Dedifferentiated amniotic fluid mesenchymal stem cell (primary cell): ENCODE measurements around the gene GOLGA6D.
"Not testable (repeated sequence)": the region's sequence is repeated elsewhere in the genome, so short reads cannot be mapped to it uniquely, and the experiment has no call there.

Experiments used
- DNase-seq: peaks from one replicate; pipeline ENCODE4 v3.0.0-alpha.2; 2016; ENCODE audit errors: extremely low spot score

The GOLGA6D gene

GRCh38 chr15:75333654-75334419 lies 51.2 kb downstream of the GOLGA6D start:
- not testable (repeated sequence) for DNase-seq

DNA sequence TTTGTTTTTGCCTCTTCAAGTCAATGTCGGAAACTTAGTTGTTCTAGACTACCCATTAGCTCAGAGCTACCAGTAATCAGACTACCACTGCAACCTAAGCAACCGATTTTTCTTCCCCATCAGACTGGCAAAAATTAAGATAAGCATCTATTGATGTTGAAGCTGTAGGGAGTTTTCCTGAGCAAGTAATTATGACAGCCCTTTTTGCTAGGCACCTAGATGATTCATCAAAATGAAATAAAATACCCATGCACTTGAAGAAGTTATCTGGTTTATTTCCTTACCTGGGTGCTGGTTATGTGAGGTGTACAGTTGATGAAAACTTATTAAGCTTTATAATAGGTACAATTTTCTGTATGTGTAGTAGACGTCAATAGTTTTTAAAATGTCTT lies 52.7 kb downstream of the GOLGA6D start:
- DNase-seq, result no peak

DNA sequence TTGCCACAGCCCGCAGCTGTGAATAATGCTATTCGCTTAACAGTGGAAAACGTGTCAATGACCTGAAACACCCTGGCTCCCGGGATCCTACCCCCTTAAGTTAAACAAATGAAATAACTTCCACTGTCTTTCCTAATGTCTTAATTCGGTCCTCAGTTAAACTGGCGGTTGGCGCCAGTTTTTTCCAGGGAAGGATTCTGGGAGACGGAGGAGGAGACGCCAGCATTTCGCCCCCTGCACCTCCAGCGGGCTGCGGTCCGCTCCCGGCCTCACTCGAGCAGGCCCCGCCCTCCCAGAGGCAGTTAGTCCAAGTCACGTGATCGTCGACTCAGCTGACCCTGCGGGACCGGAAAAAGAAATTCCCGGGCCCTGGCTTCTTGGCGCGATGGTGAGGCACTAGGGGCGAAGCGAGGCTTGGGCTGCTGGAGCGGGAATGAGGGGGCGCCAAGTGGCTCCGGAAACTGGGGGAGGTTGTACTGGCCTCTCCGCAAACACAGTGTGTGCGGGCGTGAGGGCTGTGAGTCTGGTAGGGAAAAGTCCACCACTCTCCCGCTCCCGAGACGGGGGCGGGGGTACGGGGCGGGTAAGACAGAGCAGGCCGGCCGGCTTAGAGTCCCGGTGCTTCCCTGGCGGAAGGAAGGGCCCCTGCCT lies 53.2 kb downstream of the GOLGA6D start, which contains the start of gene COMMD4:
Gene COMMD4, plus strand, starts transcription at position 359 of the 651 bp plus-strand sequence. Its CDS starts 27 bp downstream, at position 386.
- DNase-seq, result peak; percentile 93

DNA sequence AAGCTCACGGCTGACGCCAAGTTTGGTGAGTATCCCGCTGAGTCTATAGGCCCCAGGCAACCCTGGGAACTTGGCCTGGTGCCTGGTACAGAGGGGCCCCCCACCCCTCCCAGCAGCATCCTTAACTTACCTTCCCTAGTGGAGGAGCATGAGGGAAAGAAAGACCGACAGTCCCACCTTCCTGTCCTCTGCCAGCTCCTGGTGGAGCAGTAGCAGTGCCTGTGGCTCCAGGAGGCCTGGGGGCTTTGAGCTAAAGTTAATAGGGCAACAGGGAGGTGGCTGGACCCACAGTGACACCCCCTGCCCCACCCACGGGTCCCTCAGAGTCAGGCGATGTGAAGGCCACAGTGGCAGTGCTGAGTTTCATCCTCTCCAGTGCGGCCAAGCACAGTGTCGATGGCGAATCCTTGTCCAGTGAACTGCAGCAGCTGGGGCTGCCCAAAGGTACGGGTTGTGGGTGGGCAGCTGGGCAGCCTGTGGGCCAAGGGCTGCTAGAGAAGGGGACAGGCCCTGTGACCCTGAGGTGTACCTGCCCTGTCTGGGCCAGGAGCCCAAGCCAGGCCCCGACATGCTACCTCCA lies 56.1 kb downstream of the GOLGA6D start:
- DNase-seq, result no peak

GRCh38 chr15:75339531-75340240 lies 57.1 kb downstream of the GOLGA6D start:
- no peak for DNase-seq

DNA sequence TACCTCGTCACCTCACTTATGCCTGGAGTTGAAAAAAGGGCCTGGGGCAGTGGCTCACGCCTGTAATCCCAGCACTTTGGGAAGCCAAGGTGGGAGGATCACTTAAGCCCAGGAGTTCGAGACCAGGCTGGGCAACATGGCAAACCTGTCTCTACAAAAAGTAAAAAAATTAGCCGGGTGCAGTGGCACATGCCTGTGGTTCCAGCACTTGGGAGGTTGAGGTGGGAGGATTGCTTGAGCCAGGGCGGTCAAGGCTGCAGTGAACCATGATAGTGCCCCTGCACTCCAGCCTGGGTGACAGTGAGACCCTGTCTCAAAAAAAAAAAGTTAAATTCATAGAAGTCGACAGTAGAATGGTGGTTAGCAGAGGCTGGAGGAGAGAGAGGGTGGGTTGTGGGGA lies 59.6 kb downstream of the GOLGA6D start:
- DNase-seq, result no peak

DNA sequence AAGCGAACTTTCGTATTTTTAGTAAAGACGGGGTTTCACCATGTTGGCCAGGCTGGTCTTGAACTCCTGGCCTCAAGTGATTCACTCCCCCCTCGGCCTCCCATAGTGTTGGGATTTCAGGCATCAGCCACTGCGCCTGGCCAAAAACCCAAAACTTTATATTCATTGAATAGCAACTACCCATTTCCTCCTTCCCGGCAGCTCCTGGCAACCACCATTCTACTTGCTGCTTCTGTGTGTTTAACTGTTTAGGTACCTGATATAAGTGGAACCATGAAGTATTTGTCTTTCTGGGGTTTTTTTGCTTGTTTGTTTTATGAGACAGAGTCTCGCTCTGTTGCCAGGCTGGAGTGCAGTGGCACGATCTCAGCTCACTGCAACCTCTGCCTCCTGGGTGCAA lies 61.3 kb downstream of the GOLGA6D start:
- not testable (repeated sequence) for DNase-seq
